GM19372 (cell line): ENCODE data around the gene CMIP.
"Not testable (repeated sequence)": the region's sequence is repeated elsewhere in the genome, so short reads cannot be mapped to it uniquely, and the experiment has no call there.

Experiments
- ATAC-seq: cut with Tn5 transposase; IDR thresholded peaks from one replicate; pipeline ENCODE4 v1.9.1; 2021; ENCODE audit warnings: mild to moderate bottlenecking, low read depth, moderate library complexity; ENCODE audit not compliant: unreplicated experiment

Gene CMIP

DNA sequence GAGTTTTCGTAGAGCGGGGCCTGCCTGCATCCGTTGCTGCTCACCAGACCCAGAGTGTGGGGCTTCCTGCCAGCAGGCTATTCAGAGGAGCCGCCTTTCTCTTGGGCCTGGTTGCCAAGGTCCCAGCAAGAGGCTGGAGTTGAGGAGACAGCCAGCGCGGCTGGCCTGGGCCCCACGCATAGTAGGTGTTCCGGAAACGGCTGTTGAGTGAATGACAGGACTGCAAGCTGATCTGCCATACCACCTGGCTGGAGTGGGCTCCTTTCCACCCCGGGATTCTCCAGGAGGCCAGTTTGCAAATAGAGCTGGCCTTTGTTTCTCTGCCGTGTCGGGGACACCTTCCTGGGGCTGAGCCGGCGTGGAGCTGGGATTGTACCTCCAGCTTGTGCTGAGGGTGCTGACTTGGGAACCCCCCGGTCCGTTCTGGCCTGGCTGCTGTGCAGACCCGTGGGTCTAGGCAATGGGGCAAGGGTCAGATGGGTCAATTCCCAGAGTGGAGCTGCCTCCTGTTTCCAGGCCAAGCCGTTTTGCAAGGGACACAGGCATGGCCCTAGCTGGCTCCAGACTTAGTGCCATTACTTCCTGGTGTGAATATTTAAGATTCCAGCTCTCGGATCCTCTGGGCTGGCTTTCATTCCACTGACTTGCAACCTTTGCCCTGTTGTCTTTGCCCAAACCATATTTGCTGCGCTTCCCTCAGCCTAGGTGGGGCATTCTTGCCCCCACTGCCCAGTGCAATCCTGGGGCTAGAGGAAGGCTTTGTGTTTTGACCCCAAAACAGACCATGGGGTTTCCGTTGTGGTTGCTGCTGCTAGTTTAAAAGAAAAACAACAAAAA lies 68.8 kb downstream of the CMIP start:
- ATAC-seq, result no peak

DNA sequence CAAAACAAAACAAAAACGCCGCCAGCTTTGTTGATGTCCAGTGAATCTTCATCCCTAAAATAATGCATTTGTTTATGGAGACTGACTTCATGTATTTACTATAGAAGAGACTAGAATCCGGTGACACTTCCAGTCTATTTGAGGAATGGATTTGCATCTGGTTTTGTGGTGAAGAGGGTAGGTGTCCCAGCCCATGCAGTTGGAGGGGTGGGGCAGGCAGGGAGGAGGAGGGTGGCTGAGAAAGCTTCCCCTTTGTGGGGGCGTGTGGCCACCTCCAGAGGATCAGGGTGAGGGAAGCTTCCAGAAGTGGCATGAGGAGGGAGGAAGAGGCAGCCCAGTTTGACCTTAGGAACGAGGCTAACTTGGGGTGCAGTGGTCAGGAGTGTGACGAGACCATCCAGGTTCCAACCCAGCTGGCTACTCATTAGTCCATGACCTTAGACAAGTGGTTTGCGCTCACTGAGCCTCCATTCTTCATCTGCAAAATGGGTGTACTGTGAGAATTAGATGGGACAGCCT lies 69.5 kb downstream of the CMIP start:
- peak; percentile 78 for ATAC-seq

DNA sequence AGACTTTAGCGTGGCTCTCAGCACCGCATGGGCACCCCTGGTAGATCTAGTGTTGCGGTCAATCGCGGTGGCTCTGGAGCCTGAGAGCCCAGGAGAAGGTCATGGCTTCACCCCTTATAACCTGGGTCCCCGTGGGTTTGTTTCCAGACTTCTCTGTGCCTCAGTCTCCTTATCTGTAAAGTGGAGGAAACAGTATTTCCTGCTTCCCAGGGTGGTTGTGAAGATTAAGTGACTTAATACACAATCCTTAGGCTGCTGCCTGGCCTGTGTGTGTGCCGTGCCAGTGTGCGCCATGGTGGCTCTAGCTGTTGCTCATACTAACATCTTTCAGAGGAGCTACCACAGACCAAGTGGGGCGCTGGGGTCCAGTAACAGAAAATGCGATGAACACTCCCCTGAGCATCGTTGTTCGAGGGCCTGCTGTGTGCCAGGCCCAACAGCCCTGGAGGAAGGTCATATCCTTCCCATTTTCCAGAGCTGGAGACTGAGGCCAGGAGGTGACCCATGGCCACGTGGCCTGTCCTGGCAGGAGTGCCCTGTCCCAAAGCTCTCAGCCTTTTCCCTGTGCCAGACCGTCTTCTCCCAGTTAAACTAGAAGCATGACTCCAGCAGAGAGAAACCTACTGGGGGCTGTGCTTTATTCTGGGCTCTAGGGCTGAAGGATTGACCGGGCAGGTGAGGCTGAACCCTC lies 70.1 kb downstream of the CMIP start:
- no peak for ATAC-seq

GRCh38 chr16:81515281-81515680 lies 70.7 kb downstream of the CMIP start:
- ATAC-seq, result no peak

DNA sequence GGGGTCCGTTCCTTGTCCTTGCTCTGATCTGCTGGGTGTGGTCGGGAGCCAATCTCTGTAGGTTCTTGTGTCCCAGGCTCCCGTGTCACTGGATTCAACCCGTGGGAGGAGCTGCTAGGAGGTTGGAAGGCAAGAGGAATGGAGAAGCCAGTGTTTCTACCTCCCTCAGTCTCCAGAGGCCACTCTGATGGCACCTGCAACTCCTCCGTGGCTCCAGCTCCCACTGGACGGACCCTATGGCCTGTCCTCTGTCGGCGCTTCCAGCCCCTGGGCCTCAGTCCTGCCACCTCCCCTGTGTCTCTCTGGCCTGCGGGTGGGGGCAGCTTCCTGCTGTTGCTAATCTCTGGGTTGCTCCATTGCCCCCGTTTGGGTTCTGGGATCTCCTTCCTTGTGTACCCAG lies 71.1 kb downstream of the CMIP start:
- ATAC-seq, result no peak

DNA sequence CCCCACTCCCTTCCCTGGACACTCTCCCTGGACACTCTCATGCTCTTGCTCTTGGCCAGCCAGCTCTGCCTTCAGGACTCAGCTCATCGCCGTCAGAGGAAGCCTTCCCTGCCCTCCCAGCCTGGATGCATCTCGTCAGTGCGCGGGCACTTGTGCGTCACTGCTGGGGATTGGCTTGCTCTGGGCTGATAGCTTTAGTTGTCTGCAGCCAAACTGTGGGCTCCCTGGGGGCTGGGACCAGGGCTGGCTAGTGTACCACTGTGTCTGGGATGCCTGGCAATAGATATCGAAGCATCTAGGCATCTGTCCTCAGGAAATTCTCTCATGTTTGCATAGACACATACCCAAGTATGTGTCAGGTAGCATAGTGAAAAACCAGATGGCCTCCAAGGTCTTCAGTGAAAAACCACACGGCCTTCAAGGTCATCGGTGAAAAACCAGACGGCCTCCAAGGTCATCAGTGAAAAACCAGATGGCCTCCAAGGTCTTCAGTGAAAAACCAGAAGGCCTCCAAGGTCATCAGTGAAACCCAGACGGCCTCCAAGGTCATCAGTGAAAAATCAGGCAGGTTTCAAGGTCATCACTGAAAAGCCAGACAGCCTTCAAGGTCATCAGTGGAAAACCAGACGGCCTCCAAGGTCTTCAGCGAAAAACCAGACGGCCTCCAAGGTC lies 72.0 kb downstream of the CMIP start:
- ATAC-seq, result no peak

DNA sequence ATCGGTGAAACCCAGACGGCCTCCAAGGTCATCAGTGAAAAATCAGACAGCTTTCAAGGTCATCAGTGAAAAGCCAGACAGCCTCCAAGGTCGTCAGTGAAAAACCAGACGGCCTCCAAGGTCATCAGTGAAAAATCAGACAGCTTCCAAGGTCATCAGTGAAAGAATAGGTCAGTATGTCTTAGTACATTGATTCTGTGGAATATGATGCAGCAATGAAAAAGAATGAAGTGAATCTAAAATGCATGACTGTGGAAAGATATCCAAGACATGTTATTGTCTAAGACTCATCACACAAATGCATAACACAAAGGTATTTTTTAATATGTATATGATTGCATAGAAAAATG lies 72.5 kb downstream of the CMIP start:
- no peak for ATAC-seq

DNA sequence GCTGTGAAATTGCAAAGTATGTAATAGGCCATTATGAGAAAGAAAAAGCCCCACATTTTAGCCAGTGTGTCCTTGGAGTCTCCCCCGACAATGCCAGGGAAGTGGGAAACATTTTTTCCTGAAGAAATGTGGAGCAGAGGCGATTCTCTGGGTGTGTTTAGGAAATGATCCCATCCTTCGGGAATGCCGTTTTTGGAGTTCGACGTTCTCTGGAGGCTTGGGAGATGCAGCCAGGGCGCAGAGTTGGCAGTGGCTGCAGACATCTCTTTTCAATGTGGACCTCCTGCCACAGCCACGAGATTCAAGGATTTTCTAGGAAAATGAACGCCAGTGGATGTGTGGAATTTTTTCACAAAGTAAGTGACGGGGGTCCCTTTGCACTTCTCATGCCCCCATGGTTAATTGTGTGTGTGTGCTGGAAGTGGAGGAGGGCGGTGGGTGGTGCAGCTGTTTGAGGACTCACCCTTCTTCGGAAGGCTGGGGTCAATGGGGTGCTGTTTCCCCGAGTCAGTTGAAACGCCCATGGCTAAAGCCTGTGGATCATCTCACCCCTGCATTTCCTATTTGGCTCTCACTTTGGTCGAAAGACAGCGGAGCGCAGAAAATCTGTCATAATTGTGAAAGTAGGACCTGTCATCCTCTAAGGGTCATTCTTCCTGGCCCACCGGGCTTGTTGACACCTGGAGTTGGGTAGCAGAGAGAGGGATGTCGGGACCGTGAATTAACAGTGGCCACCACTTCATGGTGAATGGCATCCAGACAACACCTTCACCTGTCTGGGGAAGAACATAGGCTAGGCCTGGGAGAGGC lies 73.2 kb downstream of the CMIP start:
- no peak for ATAC-seq

DNA sequence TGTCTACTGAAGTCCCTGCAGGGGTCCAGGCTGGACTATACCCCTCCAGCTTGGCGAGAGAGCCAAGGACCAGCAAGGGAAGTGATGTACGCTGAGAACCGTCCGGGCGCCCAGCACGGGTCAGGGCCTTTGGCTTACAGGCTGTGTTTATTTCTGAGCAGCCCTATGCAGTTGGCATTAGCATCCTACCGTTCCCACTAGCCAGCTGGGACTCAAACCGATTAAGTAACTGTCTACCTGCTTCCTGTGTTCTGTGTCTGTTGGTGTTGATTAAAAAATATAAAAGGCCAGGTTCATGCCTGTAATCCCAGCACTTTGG lies 73.8 kb downstream of the CMIP start:
- ATAC-seq, result no peak

DNA sequence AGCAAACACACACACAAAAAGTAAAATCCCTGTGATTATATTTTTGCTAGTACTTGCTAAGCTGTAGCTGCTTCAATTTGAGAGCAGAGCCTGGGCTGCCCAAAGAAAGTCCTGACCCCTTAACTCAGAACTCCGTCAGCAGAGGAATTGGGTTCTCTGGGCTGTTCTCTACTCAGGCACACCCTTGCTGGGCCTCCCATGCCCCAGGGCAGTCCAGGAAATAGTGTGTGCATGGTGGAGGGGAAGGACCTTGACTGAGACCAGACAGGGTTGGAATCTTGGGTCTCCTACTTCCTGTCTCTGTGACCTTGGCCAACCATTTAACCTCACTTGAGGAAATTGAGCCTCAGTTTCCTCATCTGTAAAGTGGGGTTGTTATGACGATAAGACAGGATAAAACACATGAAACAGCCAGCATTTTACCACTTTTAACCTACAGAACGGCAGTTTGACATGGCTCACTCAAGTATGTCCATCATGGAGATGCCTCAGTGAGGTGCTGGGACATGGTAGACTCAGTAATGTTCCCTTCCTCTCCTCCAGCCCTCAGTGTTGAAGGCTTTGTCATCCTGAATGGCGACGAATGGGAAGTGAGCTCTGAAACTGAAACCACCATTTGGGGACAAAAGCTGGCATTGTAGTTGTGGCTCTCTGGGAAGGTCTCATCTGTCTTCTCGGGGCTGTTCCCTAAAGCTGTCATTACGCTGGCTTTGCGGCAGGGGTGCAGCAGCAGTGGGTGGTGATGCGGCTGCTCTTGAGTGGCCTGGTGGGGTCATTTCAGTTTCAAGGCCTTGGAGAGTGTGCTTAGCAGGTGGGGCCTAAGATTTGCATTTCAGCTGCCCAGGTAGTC lies 74.9 kb downstream of the CMIP start:
- no peak for ATAC-seq

DNA sequence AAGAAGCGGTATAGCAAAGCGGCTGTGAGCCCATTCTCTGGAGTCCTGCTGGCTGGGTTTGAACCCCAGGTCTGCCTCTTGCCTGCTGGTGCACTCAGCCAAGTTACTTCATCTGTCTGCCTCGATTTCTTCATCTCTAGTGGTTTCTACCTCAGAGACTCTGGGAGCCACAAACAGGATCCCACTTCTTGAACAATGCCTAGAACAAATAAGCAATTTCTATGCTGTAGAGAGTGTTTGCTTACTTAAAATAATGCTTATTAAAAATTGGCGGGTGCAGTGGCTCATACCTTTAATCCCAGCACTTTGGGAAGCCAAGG lies 75.5 kb downstream of the CMIP start:
- no peak for ATAC-seq

- no peak for ATAC-seq
These were observed 76.0 kb downstream of the CMIP start for GRCh38 chr16:81520560-81521135.

- ATAC-seq, result no peak
These were observed 76.6 kb downstream of the CMIP start for GRCh38 chr16:81521141-81521626.

DNA sequence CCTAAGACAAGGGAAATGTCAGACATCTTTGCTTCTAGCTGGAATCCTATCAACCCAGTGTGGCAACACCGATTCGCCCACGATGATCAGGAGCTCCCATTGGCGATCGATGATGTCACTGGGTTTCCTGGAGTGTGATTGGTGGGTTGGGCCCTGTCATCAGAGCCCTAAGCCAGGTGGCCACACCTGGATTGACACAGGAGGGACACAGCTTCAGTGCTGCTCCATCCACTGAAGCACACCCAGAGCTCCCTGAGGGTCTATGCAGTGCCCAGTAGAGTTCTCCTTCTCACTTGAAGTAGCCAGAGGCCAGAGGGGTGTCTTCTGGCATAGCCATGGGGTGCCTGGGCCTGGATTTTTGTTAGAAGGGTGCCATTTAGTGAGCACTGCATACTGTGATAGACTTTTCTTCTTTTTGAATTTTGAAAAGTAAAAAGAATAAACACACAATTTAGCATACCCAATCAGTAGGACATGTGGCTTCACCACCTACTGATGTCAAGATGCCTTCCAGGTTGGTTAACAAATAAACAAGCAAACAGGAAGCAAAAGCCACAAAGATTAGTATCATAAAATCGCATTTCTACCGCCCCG lies 77.6 kb downstream of the CMIP start:
- ATAC-seq, result no peak

DNA sequence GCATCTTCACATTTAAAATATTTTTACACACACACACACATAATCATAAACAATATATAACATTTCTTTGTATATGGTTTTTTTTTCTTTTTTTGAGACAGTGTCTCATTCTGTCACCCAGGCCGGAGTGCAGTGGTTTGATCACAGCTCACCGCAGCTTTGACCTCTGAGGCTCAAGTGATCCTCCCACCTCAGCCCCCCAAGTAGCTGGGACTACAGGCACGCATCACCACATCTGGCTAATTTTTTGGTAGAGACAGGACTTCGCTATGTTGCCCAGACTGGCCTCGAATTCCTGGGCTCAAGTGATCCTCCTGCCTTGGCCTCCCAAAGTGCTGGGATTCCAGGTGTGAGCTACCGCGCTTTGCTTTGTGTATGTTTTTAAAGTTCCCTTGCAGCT lies 78.2 kb downstream of the CMIP start:
- not testable (repeated sequence) for ATAC-seq

DNA sequence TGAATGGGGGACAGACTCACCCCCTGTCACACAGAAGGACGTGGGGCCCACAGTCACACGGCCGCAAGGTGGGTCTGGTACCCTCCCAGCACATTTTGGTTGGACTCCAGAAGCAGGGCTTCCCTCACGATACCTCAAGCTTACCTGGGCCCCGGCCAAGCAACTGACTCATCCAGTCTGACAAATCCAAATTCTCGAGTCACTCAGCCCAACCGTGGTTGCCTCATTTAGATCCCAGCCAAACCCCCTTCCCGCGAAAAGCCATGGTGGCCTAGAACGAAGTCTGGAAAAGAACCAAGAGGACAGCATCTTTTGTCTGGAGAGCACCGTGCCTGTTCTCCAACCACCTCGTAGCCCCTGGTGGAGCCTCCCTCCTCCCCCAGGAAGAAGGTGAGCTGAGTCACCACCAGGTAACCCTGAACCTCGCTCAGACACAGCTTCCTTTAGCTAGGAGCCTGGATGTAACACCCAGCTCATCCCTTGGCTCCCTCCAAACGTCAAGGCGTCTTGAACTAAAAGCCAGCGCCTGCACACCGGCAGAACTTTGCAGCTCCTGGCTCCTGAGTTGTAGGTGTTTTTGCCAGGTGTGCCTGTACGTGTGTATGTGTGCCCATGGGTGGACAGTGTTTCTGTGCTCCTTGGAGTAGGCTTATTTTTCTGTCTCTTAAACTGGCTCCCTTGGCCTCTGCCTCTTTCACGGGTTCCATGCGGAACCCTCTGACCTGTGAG lies 78.9 kb downstream of the CMIP start:
- no peak for ATAC-seq

DNA sequence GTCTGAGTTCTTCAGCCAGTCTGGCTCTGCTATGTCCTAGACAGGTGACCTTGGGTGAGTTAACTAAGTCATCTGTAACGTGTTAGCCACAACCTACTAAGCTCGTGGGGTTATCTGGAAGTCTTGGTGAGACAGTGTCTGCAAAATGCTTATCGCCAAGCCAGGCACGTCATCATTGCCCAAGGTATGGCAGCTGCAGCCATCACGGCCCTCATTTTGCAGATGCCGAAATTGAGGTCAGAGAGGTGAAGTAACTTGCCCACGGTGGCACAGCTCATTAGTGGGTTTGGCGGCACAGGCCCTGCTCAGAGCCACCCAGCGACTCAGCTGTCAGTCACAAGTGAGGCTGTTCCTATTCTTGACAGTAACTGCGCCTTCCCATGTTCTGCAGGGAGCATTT lies 79.8 kb downstream of the CMIP start:
- ATAC-seq, result no peak

DNA sequence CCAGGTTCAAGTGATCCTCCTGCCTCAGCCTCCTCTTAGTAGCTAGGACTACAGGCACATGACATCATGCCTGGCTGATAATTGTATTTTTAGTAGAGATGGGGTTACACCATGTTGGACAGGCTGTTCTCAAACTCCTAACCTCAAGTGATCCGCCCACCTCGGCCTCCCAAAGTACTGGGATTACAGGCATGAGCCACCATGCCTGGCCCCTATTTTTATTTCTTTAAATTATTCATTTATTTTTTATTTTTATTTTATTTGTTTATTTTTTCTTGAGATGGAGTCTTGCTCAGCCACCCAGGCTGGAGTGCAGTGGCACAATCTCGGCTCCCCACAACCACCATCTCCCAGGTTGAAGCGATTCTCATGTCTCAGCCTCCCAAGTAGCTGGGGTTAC lies 80.3 kb downstream of the CMIP start:
- not testable (repeated sequence) for ATAC-seq
